Right lobe of liver (tissue), 4 donors: Measurements from ENCODE around the gene SMARCD2.

Source experiments
- CTCF ChIP-seq, 4 donors: fragments of 200-600 bp in 3 of 4; fragments of 450-650 bp in 1 of 4; IDR thresholded peaks; one replicate each; pipeline versions ENCODE4 v1.5.1 to v1.8.0; 2016 to 2022; ENCODE audit warnings: antibody characterized with exemption in 4 of 4, mild to moderate bottlenecking in 2 of 4
- POLR2A ChIP-seq: fragments of 450-650 bp; IDR thresholded peaks from one replicate; pipeline ENCODE4 v1.6.1; 2017; ENCODE audit warnings: antibody characterized with exemption, mild to moderate bottlenecking
- donor health status: DM: no; HTN: no; CAD: no.
- donor health status: DM: no; HTN: no; CAD: no.
- donor health status: DM: no; HTN: yes; CAD: no.

GRCh38 chr17:63847525-63848249 lies 5.2 kb upstream of the SMARCD2 start:
- TF ChIP-seq CTCF (IDR thresholded peaks at IDR 0.05) (no peak), POLR2A (no peak)
